Astrocyte (in vitro differentiated cells and primary cell): ENCODE results near the gene SRGAP1. TPM values are rescaled to one million over a fixed set of nuclear protein-coding genes. Genes with fewer than 3 reads are reported as not detected.
A peak's percentile ranks its signal among the peaks of the same experiment; 100 is the strongest.

Experiments
- DNase-seq: peaks from one replicate; pipeline ENCODE4 v3.0.0-alpha.2; 2010; ENCODE audit warnings: low read depth
- FAIRE-seq: peaks from 2 replicates; lab custom pipeline; 2011; peaks lifted over from hg19 to GRCh38; lab: Jason Lieb, UNC
- H2AFZ ChIP-seq: 2 replicates; pipeline ENCODE4 v1.6.0; 2012; ENCODE audit warnings: low read depth, low read length, inconsistent platforms
- H3K27ac ChIP-seq: 2 replicates; pipeline ENCODE4 v1.5.1; 2011; ENCODE audit warnings: low read depth, low read length, inconsistent platforms
- H3K27me3 ChIP-seq: 2 replicates; pipeline ENCODE4 v1.6.0; 2011; ENCODE audit warnings: low read length, inconsistent platforms; ENCODE audit not compliant: insufficient read depth
- H3K36me3 ChIP-seq: 2 replicates; pipeline ENCODE4 v1.5.1; 2011; ENCODE audit warnings: low read length, inconsistent platforms; ENCODE audit not compliant: insufficient read depth
- H3K4me1 ChIP-seq: 2 replicates; pipeline ENCODE4 v1.5.1; 2011; ENCODE audit warnings: low read length, inconsistent platforms; ENCODE audit not compliant: insufficient read depth
- H3K4me2 ChIP-seq: 2 replicates; pipeline ENCODE4 v1.6.0; 2012; ENCODE audit warnings: low read length, inconsistent platforms
- H3K4me3 ChIP-seq: 2 replicates; pipeline ENCODE4 v1.5.1; 2011; ENCODE audit warnings: low read depth, mild to moderate bottlenecking, low read length, inconsistent platforms; ENCODE audit not compliant: insufficient read depth
- H3K79me2 ChIP-seq: 2 replicates; pipeline ENCODE4 v1.6.0; 2012; ENCODE audit warnings: mild to moderate bottlenecking, low read length, inconsistent platforms; ENCODE audit not compliant: insufficient read depth
- H3K9ac ChIP-seq: 2 replicates; pipeline ENCODE4 v1.6.0; 2012; ENCODE audit warnings: mild to moderate bottlenecking, low read length, inconsistent platforms
- H3K9me3 ChIP-seq: 2 replicates; pipeline ENCODE4 v1.5.1; 2012; ENCODE audit warnings: low read depth, mild to moderate bottlenecking, low read length, inconsistent platforms; ENCODE audit not compliant: insufficient read depth
- H4K20me1 ChIP-seq: 2 replicates; pipeline ENCODE4 v1.6.0; 2012; ENCODE audit warnings: low read length, inconsistent platforms; ENCODE audit not compliant: insufficient read depth
- H3K27ac Mint-ChIP-seq: one replicate; pipeline ENCODE4 v1.8.0; 2021; ENCODE audit warnings: mild to moderate bottlenecking, mixed read lengths; ENCODE audit not compliant: unreplicated experiment
- H3K27me3 Mint-ChIP-seq: one replicate; pipeline ENCODE4 v1.8.0; 2021; ENCODE audit warnings: low read depth, mixed read lengths; ENCODE audit not compliant: unreplicated experiment
- H3K36me3 Mint-ChIP-seq: one replicate; pipeline ENCODE4 v1.8.0; 2021; ENCODE audit warnings: low read depth, mixed read lengths; ENCODE audit not compliant: unreplicated experiment
- H3K4me1 Mint-ChIP-seq: one replicate; pipeline ENCODE4 v1.8.0; 2021; ENCODE audit warnings: low read depth, mixed read lengths; ENCODE audit not compliant: unreplicated experiment
- H3K4me3 Mint-ChIP-seq: one replicate; pipeline ENCODE4 v1.8.0; 2021; ENCODE audit warnings: mild to moderate bottlenecking, moderate library complexity, mixed read lengths; ENCODE audit not compliant: unreplicated experiment
- H3K9me3 Mint-ChIP-seq: one replicate; pipeline ENCODE4 v1.8.0; 2021; ENCODE audit warnings: mild to moderate bottlenecking, mixed read lengths; ENCODE audit not compliant: unreplicated experiment
- EZH2 ChIP-seq: IDR thresholded peaks from 2 replicates; pipeline ENCODE4 v1.6.1; 2012; ENCODE audit warnings: mild to moderate bottlenecking, low read length, inconsistent platforms; ENCODE audit not compliant: insufficient read depth
- total RNA-seq: library from RNA; stranded (reverse); gene quantifications from 2 replicates; pipeline ENCODE4 v1.2.1, GENCODE V29; 2021
- TF ChIP-seq, protein P1 (sequence below): IDR thresholded peaks from 2 replicates; pipeline ENCODE4 v1.5.1; 2011; ENCODE audit warnings: low read depth, mild to moderate bottlenecking, inconsistent platforms, low read length, moderate library complexity; ENCODE audit not compliant: insufficient read depth

SRGAP1 gene
- total RNA-seq, 1 donor from 2014 or later: 15.2 TPM

GRCh38 chr12:64025174-64025958 is 180.9 kb downstream of the SRGAP1 start:
- no peak for FAIRE-seq
- no peak for DNase-seq
- no peak overlapping the region for H3K4me3 ChIP-seq
- Mint-ChIP-seq H3K4me1 (peaks cover 13% of the 10 kb centered on the region), H3K36me3 (peaks cover 6% of the 10 kb centered on the region), H3K27me3 (no peaks in the 10 kb centered on the region), H3K9me3 (no peaks in the 10 kb centered on the region), H3K27ac (no peak overlapping the region), H3K4me3 (no peak overlapping the region)
- H2AFZ ChIP-seq: no peak overlapping the region
- no peak overlapping the region for H3K27ac ChIP-seq
- H3K27me3 ChIP-seq: no peaks in the 10 kb centered on the region
- TF ChIP-seq, protein P1, sequence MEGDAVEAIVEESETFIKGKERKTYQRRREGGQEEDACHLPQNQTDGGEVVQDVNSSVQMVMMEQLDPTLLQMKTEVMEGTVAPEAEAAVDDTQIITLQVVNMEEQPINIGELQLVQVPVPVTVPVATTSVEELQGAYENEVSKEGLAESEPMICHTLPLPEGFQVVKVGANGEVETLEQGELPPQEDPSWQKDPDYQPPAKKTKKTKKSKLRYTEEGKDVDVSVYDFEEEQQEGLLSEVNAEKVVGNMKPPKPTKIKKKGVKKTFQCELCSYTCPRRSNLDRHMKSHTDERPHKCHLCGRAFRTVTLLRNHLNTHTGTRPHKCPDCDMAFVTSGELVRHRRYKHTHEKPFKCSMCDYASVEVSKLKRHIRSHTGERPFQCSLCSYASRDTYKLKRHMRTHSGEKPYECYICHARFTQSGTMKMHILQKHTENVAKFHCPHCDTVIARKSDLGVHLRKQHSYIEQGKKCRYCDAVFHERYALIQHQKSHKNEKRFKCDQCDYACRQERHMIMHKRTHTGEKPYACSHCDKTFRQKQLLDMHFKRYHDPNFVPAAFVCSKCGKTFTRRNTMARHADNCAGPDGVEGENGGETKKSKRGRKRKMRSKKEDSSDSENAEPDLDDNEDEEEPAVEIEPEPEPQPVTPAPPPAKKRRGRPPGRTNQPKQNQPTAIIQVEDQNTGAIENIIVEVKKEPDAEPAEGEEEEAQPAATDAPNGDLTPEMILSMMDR: no peak
- TF ChIP-seq EZH2: no peak
- no peak overlapping the region for H3K4me2 ChIP-seq
- H3K9ac ChIP-seq: no peak overlapping the region
- peaks cover 6% of the 10 kb centered on the region for H3K4me1 ChIP-seq
- no peaks in the 10 kb centered on the region for H4K20me1 ChIP-seq
- H3K36me3 ChIP-seq: no peaks in the 10 kb centered on the region
- no peaks in the 10 kb centered on the region for H3K79me2 ChIP-seq
- H3K9me3 ChIP-seq: no peaks in the 10 kb centered on the region

GRCh38 chr12:64027311-64027710 is 182.8 kb downstream of the SRGAP1 start:
- H3K4me1 ChIP-seq: peaks cover 6% of the 10 kb centered on the region
- Mint-ChIP-seq H3K4me3 (no peak overlapping the region), H3K36me3 (peaks cover 12% of the 10 kb centered on the region), H3K27me3 (no peaks in the 10 kb centered on the region), H3K4me1 (peaks cover 13% of the 10 kb centered on the region), H3K9me3 (no peaks in the 10 kb centered on the region), H3K27ac (no peak overlapping the region)
- H3K4me3 ChIP-seq: no peak overlapping the region
- no peak for TF ChIP-seq EZH2
- TF ChIP-seq, protein P1: no peak
- DNase-seq: no peak
- peak; percentile 39 for FAIRE-seq
- H3K27me3 ChIP-seq: no peaks in the 10 kb centered on the region
- H4K20me1 ChIP-seq: no peaks in the 10 kb centered on the region
- H3K9me3 ChIP-seq: no peaks in the 10 kb centered on the region
- H3K4me2 ChIP-seq: no peak overlapping the region
- no peak overlapping the region for H2AFZ ChIP-seq
- H3K27ac ChIP-seq: no peak overlapping the region
- no peak overlapping the region for H3K9ac ChIP-seq
- no peaks in the 10 kb centered on the region for H3K36me3 ChIP-seq
- H3K79me2 ChIP-seq: no peaks in the 10 kb centered on the region

DNA sequence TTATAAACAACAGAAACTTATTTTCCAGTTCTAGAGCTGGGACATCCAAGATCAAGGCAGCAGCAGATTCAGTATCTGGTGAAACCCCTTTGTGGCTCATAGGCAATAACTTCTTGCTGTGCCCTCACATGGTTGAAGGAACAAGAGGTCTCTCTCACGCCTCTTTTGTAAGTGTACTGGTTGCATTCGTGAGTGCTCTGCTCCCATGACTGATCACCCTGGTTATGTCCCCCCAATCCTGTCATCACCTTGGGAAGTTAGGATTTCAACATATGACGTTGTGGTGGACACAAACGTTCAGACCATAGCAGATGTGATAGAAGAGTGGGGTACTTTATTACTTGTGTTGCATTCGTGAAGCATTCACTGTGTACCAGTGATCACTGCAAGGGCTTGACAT is 184.0 kb downstream of the SRGAP1 start:
- H3K9ac ChIP-seq: no peak overlapping the region
- H3K27me3 ChIP-seq: no peaks in the 10 kb centered on the region
- no peak overlapping the region for H3K4me3 ChIP-seq
- no peak for TF ChIP-seq EZH2
- TF ChIP-seq, protein P1: no peak
- no peak overlapping the region for H3K27ac ChIP-seq
- no peak overlapping the region for H3K4me2 ChIP-seq
- no peak for FAIRE-seq
- Mint-ChIP-seq H3K9me3 (no peaks in the 10 kb centered on the region), H3K27me3 (no peaks in the 10 kb centered on the region), H3K4me3 (no peak overlapping the region), H3K4me1 (peaks cover 13% of the 10 kb centered on the region), H3K36me3 (peaks cover 14% of the 10 kb centered on the region), H3K27ac (no peak overlapping the region)
- no peaks in the 10 kb centered on the region for H3K79me2 ChIP-seq
- no peak for DNase-seq
- H3K9me3 ChIP-seq: no peaks in the 10 kb centered on the region
- peaks cover 6% of the 10 kb centered on the region for H3K4me1 ChIP-seq
- H3K36me3 ChIP-seq: no peaks in the 10 kb centered on the region
- no peaks in the 10 kb centered on the region for H4K20me1 ChIP-seq
- H2AFZ ChIP-seq: no peak overlapping the region
